Ascending aorta (tissue), 2 donors: Measurements from ENCODE around the gene MYMK. TPM values are rescaled to one million over a fixed set of nuclear protein-coding genes. Genes with fewer than 3 reads are reported as not detected.

Experiments
- DNase-seq, 2 donors: peaks; one replicate each; pipeline ENCODE4 v3.0.0-alpha.2; 2019; ENCODE audit warnings: low spot score in 2 of 2
- H3K27ac ChIP-seq, 2 donors: fragments of 200-600 bp; sonication (generic); one replicate each; pipeline ENCODE4 v1.5.1; 2016 to 2017; ENCODE audit warnings: mild to moderate bottlenecking in 1 of 2
- H3K27me3 ChIP-seq: fragments of 200-600 bp; sonication (generic); one replicate; pipeline ENCODE4 v1.5.1; 2017
- H3K36me3 ChIP-seq, 2 donors: fragments of 200-600 bp; sonication (generic); one replicate each; pipeline ENCODE4 v1.5.1; 2016
- H3K4me1 ChIP-seq, 2 donors: fragments of 200-600 bp; sonication (generic); one replicate each; pipeline ENCODE4 v1.5.1; 2016 to 2017; ENCODE audit warnings: mild to moderate bottlenecking in 1 of 2
- H3K4me3 ChIP-seq, 2 donors: fragments of 200-600 bp; sonication (generic); one replicate each; pipeline ENCODE4 v1.5.1; 2016 to 2017; ENCODE audit warnings: mild to moderate bottlenecking in 1 of 2
- H3K9me3 ChIP-seq, 2 donors: fragments of 200-600 bp; sonication (generic); one replicate each; pipeline ENCODE4 v1.5.1; 2016
- CTCF ChIP-seq, 3 experiments: fragments of 200-600 bp in 2 of 3; fragments of 450-650 bp in 1 of 3; sonication (generic) in 2 of 3; IDR thresholded peaks; one replicate each; pipeline ENCODE4 v1.5.1; 2016 to 2019; ENCODE audit warnings: antibody characterized with exemption in 3 of 3, mild to moderate bottlenecking in 1 of 3, moderate library complexity in 1 of 3
- intact Hi-C: fragments of 100-400 bp; cut with DNase I; formaldehyde crosslinking; loops from one replicate; pipeline ENCODE4 v1.15.1; 2023
- total RNA-seq: library from RNA; depleted of rRNA; stranded (reverse); fragments of >200 nt; gene quantifications from one replicate; pipeline ENCODE4 v1.1.0, GENCODE V29; 2016

The MYMK gene
- total RNA-seq, 1 donor from 2014 or later: not detected

GRCh38 chr9:133539991-133540697 lies 15.4 kb upstream of the MYMK start:
- intact Hi-C loops: no loop called here
- H3K27ac ChIP-seq: no peak overlapping the region

GRCh38 chr9:133538851-133539833 lies 14.4 kb upstream of the MYMK start:
- Histone ChIP-seq H3K4me3 (peak overlapping the region; percentile 30 to 53), H3K27ac (no peak overlapping the region), H3K27me3 (no peaks in the 10 kb centered on the region), H3K36me3 (no peaks in the 10 kb centered on the region), H3K4me1 (peaks cover 8% of the 10 kb centered on the region in 2 donors), H3K9me3 (no peaks in the 10 kb centered on the region)
- intact Hi-C loops: no loop called here
- no peak for DNase-seq
- no peak for TF ChIP-seq CTCF (IDR thresholded peaks at IDR 0.05)

More at GRCh38 chr9:133539991-133540697, 15.4 kb upstream of the MYMK start:
- H3K4me1 ChIP-seq: peaks cover 0 to under 1% of the 10 kb centered on the region in 2 donors
- peak overlapping the region in 1 of 2 donors; percentile 53 for H3K4me3 ChIP-seq
- H3K36me3 ChIP-seq: no peaks in the 10 kb centered on the region
- no peaks in the 10 kb centered on the region for H3K27me3 ChIP-seq
- H3K9me3 ChIP-seq: no peaks in the 10 kb centered on the region
- no peak for TF ChIP-seq CTCF (IDR thresholded peaks at IDR 0.05)
- no peak for DNase-seq

- Histone ChIP-seq H3K36me3 (no peaks in the 10 kb centered on the region), H3K27me3 (no peaks in the 10 kb centered on the region), H3K9me3 (no peaks in the 10 kb centered on the region), H3K4me1 (peaks cover 9 to 11% of the 10 kb centered on the region in 2 donors), H3K27ac (no peak overlapping the region), H3K4me3 (no peak overlapping the region)
- no peak for TF ChIP-seq CTCF (IDR thresholded peaks at IDR 0.05)
- DNase-seq: no peak
- intact Hi-C loops: no loop called here
Measured at GRCh38 chr9:133538176-133538575, 13.4 kb upstream of the MYMK start.

GRCh38 chr9:133537257-133537656 lies 12.5 kb upstream of the MYMK start:
- Histone ChIP-seq H3K9me3 (no peaks in the 10 kb centered on the region), H3K27ac (no peak overlapping the region), H3K27me3 (no peaks in the 10 kb centered on the region), H3K4me3 (no peak overlapping the region), H3K36me3 (no peaks in the 10 kb centered on the region), H3K4me1 (peaks cover 9 to 11% of the 10 kb centered on the region in 2 donors)
- intact Hi-C loops: no loop called here
- no peak for TF ChIP-seq CTCF (IDR thresholded peaks at IDR 0.05)
- DNase-seq: no peak

- Histone ChIP-seq H3K4me1 (peaks cover 9 to 11% of the 10 kb centered on the region in 2 donors), H3K9me3 (no peaks in the 10 kb centered on the region), H3K27ac (no peak overlapping the region), H3K27me3 (no peaks in the 10 kb centered on the region), H3K4me3 (no peak overlapping the region), H3K36me3 (no peaks in the 10 kb centered on the region)
- TF ChIP-seq CTCF (IDR thresholded peaks at IDR 0.05): no peak
- DNase-seq: no peak
- intact Hi-C loops: no loop called here
Measured at GRCh38 chr9:133536536-133536935, 11.8 kb upstream of the MYMK start.
